ENCODE measurements around the gene MT1F. TPM values are rescaled to one million over a fixed set of nuclear protein-coding genes. Genes with fewer than 3 reads are reported as not detected.

Gene MT1F
- total and polyA plus RNA-seq, 10 of the 15 experiments (the other 5 are each of a cell fraction or from before 2014, with no cell fraction given), result 0.28 to 2.5 (median 1.1) TPM; not detected in 1

DNA sequence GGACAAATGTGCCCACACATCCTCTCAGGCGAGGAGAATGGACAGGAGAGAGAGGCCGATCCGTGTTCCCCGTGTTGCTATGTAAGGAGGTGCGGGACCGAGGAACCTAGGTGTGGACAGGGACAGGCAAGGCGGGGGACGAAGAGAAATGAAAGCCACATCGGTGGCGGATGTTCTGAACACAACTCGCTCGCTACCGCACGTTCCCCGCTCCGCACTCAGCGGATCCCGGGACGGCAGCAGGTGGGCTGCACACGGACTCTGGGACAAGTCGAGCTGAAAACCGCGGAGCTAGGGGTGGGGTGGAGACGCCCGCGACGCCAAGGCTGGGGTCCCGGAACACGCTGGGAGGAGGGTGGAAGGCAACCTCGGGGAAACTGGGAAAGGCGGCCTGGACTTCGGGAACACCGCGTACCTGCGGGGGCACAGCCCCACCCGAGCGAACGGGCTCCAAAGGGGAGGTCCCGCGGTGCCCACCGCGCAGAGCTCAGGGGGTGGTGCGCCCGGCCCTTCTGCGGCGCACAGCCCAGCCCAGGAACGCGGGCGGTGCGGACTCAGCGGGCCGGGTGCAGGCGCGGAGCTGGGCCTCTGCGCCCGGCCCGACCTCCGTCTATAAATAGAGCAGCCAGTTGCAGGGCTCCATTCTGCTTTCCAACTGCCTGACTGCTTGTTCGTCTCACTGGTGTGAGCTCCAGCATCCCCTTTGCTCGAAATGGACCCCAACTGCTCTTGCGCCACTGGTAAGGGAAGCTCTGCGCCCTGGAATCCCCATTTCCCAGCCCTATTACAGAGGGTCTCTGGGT, 32.4 kb upstream of the MT1F start, which contains the start of gene MT1E:
TSS of gene MT1E (plus strand) at position 642 of the 803 bp plus-strand sequence. CDS start at position 713, 71 bp downstream.
- Histone ChIP-seq H3K79me2 (ENCODE audit: control insufficient read depth, insufficient read depth, low read length) (no peaks in the 10 kb centered on the region), H4K20me1 (ENCODE audit: control insufficient read depth, insufficient read depth) (no peaks in the 10 kb centered on the region), H3K27me3 (replicated peaks in 1 of 2; ENCODE audit: control insufficient read depth in 2 of 2, insufficient read depth in 2 of 2, low read length in 1 of 2) (no peaks in the 10 kb centered on the region; a peak in 2 of 4 replicates), H2AFZ (ENCODE audit: control insufficient read depth, low read depth, low read length) (peak within 1 kb of the TSS; percentile 87), H3K9ac (ENCODE audit: control insufficient read depth, insufficient read depth, low read length) (peak within 1 kb of the TSS; percentile 56; the same call in 1 of the 2 replicates), H3K4me1 (ENCODE audit: control insufficient read depth, insufficient read depth, low read length) (peaks cover 14% of the 10 kb centered on the region), H3K27ac (ENCODE audit: control insufficient read depth, insufficient read depth) (no peak within 1 kb of the TSS), H3K4me3 (peak within 1 kb of the TSS; percentile 44; the same call in 1 of the 2 replicates), H3K4me2 (ENCODE audit: control insufficient read depth, insufficient read depth) (peak within 1 kb of the TSS; percentile 40), H3K36me3 (ENCODE audit: control insufficient read depth in 2 of 2, insufficient read depth in 2 of 2, low read length in 1 of 2) (no peaks in the 10 kb centered on the region), H3K9me3 (replicated peaks; ENCODE audit: control insufficient read depth, insufficient read depth, low read length) (no peaks in the 10 kb centered on the region)
- in situ Hi-C loops (cut with MboI), result no loop called here
- ATAC-seq (peak; percentile 85), DNase-seq (ENCODE audit: low read depth, low spot score) (no peak), FAIRE-seq (no peak)
- intact Hi-C loops (cut with micrococcal nuclease; ENCODE audit: unreplicated experiment), result no loop called here
- ChIA-PET POLR2A (interaction anchor here (0.6 to 1.5 kb wide), 4 partner anchors 15 to 75 kb away, joined by 3 to 4 read pairs (median 3); partner anchors contain the start of gene MT2A), CTCF (interaction anchor here (0.7 to 1.0 kb wide), 2 partner anchors 17 to 25 kb away, joined by 3 read pairs; partner anchors contain the start of gene MT2A), RAD21 (ENCODE audit: unreplicated experiment) (interaction anchor here (0.6 to 1.3 kb wide), 3 partner anchors 14 to 65 kb away, joined by 3 to 5 read pairs (median 4); partner anchors contain the start of gene MT2A), SMC1A (ENCODE audit: uncharacterized antibody, unreplicated experiment) (interaction anchor here (0.9 kb wide), 1 partner anchor 71 kb away, joined by 3 read pairs; no protein-coding TSS in a partner anchor)
- WGBS (ENCODE audit: insufficient coverage, insufficient replicate concordance, low lambda C conversion rate, missing lambda C conversion rate), result 7% methylated on average over 53 of the region's 62 CpGs
- no TSS peak for BruUV-seq (replicated peaks)
- TF ChIP-seq POLR2AphosphoS5 (IDR thresholded peaks at IDR 0.05; ENCODE audit: low read length), result peak; percentile 87
- no peak for TF ChIP-seq SUZ12 (IDR thresholded peaks at IDR 0.05; ENCODE audit: unreplicated experiment)
- TF ChIP-seq SP1 (IDR thresholded peaks at IDR 0.05; ENCODE audit: low read depth, low read length), result no peak
- TF ChIP-seq BMI1 (IDR thresholded peaks at IDR 0.05; ENCODE audit: borderline replicate concordance), result no peak
- 0 out of 4 replicates have a peak, but pooled peaks have one; percentile 12 to 13 for TF ChIP-seq IKZF2 (IDR thresholded peaks at IDR 0.05)
- no peak for TF ChIP-seq JUND (IDR thresholded peaks at IDR 0.05; ENCODE audit: low read depth, low read length)
- TF ChIP-seq ZNF384 (IDR thresholded peaks at IDR 0.05; ENCODE audit: borderline replicate concordance, low read depth, low read length), result no peak
- no peak for TF ChIP-seq CUX1 (IDR thresholded peaks at IDR 0.05; ENCODE audit: insufficient replicate concordance, low read depth, low read length)
- no peak for TF ChIP-seq TBL1XR1 (IDR thresholded peaks at IDR 0.05; ENCODE audit: low read depth, low read length)
- TF ChIP-seq, protein P1, sequence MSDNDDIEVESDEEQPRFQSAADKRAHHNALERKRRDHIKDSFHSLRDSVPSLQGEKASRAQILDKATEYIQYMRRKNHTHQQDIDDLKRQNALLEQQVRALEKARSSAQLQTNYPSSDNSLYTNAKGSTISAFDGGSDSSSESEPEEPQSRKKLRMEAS (IDR thresholded peaks at IDR 0.05; ENCODE audit: low read depth, low read length), result no peak
- peak; percentile 22; the same call in 1 of the 3 replicates for TF ChIP-seq POU2F2 (IDR thresholded peaks at IDR 0.05; ENCODE audit: borderline replicate concordance, low read depth, low read length)
- TF ChIP-seq GATAD2B (conservative IDR thresholded peaks at IDR 0.05; ENCODE audit: low read depth), result 0 out of 2 replicates have a peak, but pooled peaks have one; percentile 56
- TF ChIP-seq RCOR1 (conservative IDR thresholded peaks at IDR 0.05; ENCODE audit: low read depth, low read length), result no peak
- TF ChIP-seq SUPT20H (IDR thresholded peaks at IDR 0.05; ENCODE audit: borderline replicate concordance, control insufficient read depth, low read depth, low read length), result no peak

Measured in GM12878 (cell line).